Thyroid gland (tissue), 4 donors: ENCODE measurements around the gene REXO1. TPM values are rescaled to one million over a fixed set of nuclear protein-coding genes. Genes with fewer than 3 reads are reported as not detected.

Experiments
- DNase-seq, 2 donors: peaks; one replicate each; pipeline ENCODE4 v3.0.0-alpha.2; 2019
- H3K27ac ChIP-seq, 3 donors: fragments of 200-600 bp; sonication (generic); 1 replicate in 2 of 3; 2 replicates in 1 of 3; pipeline ENCODE4 v1.5.1; 2016 to 2019; ENCODE audit warnings: mild to moderate bottlenecking in 1 of 3, moderate library complexity in 1 of 3
- H3K27me3 ChIP-seq: fragments of 200-600 bp; sonication (generic); one replicate; pipeline ENCODE4 v1.5.1; 2019
- H3K36me3 ChIP-seq, 2 donors: fragments of 200-600 bp; sonication (generic); one replicate each; pipeline ENCODE4 v1.5.1; 2016 to 2019
- H3K4me1 ChIP-seq, 2 donors: fragments of 200-600 bp; sonication (generic); one replicate each; pipeline ENCODE4 v1.5.1; 2017 to 2019
- H3K4me3 ChIP-seq, 3 donors: fragments of 200-600 bp; sonication (generic); replicated peaks in 1 of 3; 1 replicate in 2 of 3; 2 replicates in 1 of 3; pipeline ENCODE4 v1.5.1; 2016; ENCODE audit warnings: mild to moderate bottlenecking in 1 of 3
- H3K9me3 ChIP-seq: fragments of 200-600 bp; sonication (generic); one replicate; pipeline ENCODE4 v1.5.1; 2017
- CTCF ChIP-seq, 6 experiments: fragments of 200-600 bp in 3 of 6; fragments of 450-650 bp in 3 of 6; sonication (generic) in 3 of 6; IDR thresholded peaks; one replicate each; pipeline ENCODE4 v1.5.1; 2016 to 2019; ENCODE audit warnings: antibody characterized with exemption in 6 of 6, mild to moderate bottlenecking in 2 of 6, inconsistent platforms in 1 of 6, moderate library complexity in 1 of 6
- POLR2A ChIP-seq, 2 donors: fragments of 450-650 bp; IDR thresholded peaks; one replicate each; pipeline ENCODE4 v1.6.1; 2017; ENCODE audit warnings: antibody characterized with exemption in 2 of 2, mild to moderate bottlenecking in 2 of 2, moderate library complexity in 1 of 2
- WGBS, 2 donors: methylation state at CpG; one replicate each; pipeline ENCODE4 v1.1.5; 2017; 5-methylcytosine and 5-hydroxymethylcytosine counted together
- intact Hi-C: fragments of 100-400 bp; cut with DNase I; formaldehyde crosslinking; loops from one replicate; pipeline ENCODE4 v1.15.1; 2023
- total RNA-seq, 4 donors: library from RNA; depleted of rRNA; stranded (reverse); fragments of >200 nt; gene quantifications; one replicate each; pipeline ENCODE4 v1.2.3, GENCODE V29; 2016

Gene REXO1
- total RNA-seq, 4 donors from 2014 or later, result 14.0 to 21.8 (median 17.2) TPM

DNA sequence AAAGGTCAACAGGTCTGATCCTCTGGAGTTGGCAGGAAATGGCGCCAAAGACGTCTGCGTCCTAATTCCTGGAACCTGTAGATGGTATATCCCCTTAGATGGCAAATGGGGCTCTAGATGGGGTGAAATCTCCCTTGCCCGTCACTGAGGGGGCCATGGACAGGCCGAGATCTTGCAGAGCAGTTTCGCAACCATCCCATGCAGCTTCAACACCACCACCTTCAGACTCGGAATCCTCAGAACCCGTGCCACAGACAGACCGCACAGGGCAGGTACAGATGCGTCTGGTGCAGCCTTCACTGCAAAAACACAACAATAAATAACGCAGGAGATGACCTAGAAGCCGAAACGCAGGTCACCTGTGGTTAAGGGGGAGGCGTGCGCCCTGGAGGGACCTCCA, 17.7 kb downstream of the REXO1 start:
- Histone ChIP-seq H3K4me3 (no peak overlapping the region), H3K27me3 (no peaks in the 10 kb centered on the region), H3K9me3 (no peaks in the 10 kb centered on the region), H3K36me3 (peaks cover 0 to 17% of the 10 kb centered on the region in 2 donors), H3K4me1 (peaks cover 0 to 10% of the 10 kb centered on the region in 2 donors), H3K27ac (no peak overlapping the region)
- intact Hi-C loops, result no loop called here
- WGBS, 2 donors, result 91 to 92% methylated on average over 15 of the region's 15 CpGs
- DNase-seq, result no peak
- TF ChIP-seq POLR2A (IDR thresholded peaks at IDR 0.05), result no peak
- TF ChIP-seq CTCF (IDR thresholded peaks at IDR 0.05), result no peak

GRCh38 chr19:1829958-1830357, 18.3 kb downstream of the REXO1 start:
- H3K4me3 ChIP-seq, result no peak overlapping the region
- 93% methylated on average over 11 of the region's 11 CpGs for WGBS, 2 donors
- DNase-seq, result no peak
- intact Hi-C loops, result no loop called here
- no peak overlapping the region for H3K27ac ChIP-seq
- H3K4me1 ChIP-seq, result peaks cover 0 to 10% of the 10 kb centered on the region in 2 donors
- no peaks in the 10 kb centered on the region for H3K9me3 ChIP-seq
- H3K36me3 ChIP-seq, result peaks cover 0 to 17% of the 10 kb centered on the region in 2 donors
- TF ChIP-seq CTCF (IDR thresholded peaks at IDR 0.05) (no peak), POLR2A (IDR thresholded peaks at IDR 0.05) (no peak)
- H3K27me3 ChIP-seq, result no peaks in the 10 kb centered on the region

DNA sequence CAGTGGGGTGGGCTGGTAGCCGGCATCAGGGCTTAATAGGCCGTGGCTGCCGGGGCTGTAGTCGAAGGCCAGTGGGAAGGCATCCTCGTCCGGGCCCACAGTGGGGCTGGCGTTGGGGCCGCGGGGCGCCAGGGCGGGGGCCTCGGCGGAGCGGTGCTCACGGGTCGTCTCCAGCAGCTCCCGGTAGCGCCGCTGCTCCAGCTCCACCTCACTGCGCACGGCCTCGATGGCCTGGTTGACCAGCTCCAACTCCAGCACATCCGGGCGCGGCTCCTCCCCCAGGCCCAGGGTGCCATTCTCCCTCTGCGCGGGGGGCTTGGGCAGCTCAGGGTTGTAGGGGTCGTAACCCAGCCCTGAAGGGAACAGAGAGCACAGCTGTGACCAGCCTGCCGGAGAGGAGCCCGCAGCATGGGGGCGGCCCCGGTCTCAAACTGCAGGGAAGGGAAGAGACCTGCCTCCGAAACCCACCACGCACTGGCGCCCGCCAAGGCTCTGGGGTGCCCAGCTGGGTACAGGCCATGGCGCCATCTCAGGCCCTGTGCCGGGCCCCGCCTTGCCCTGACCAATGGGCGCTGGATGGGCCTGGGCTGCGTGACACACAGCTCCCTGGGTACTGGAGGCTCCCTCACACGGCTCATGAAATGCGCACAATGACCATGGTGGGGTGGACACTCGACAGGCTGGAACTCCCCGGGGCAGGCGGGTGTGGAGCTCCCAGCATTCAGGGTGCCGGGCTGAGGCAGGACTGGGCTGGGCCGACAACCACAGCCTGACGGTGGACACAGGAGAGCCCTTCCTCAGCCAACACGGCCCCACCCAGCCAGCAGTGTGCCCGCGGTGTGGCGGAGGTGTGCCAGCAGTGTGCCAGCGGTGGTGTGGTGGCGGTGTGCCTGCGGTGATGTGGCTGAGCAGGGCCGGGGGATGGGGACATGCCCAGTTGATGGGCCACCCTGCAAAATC, 19.7 kb downstream of the REXO1 start:
- 93 to 96% methylated on average over 8 to 34 of the region's 57 CpGs for WGBS, 2 donors
- H3K9me3 ChIP-seq, result no peaks in the 10 kb centered on the region
- TF ChIP-seq POLR2A (IDR thresholded peaks at IDR 0.05), result no peak
- TF ChIP-seq CTCF (IDR thresholded peaks at IDR 0.05), result no peak
- peaks cover 0 to 10% of the 10 kb centered on the region in 2 donors for H3K4me1 ChIP-seq
- intact Hi-C loops, result no loop called here
- H3K27ac ChIP-seq, result no peak overlapping the region
- H3K4me3 ChIP-seq, result no peak overlapping the region
- H3K36me3 ChIP-seq, result peaks cover 3 to 25% of the 10 kb centered on the region in 2 donors
- no peaks in the 10 kb centered on the region for H3K27me3 ChIP-seq
- no peak for DNase-seq

DNA sequence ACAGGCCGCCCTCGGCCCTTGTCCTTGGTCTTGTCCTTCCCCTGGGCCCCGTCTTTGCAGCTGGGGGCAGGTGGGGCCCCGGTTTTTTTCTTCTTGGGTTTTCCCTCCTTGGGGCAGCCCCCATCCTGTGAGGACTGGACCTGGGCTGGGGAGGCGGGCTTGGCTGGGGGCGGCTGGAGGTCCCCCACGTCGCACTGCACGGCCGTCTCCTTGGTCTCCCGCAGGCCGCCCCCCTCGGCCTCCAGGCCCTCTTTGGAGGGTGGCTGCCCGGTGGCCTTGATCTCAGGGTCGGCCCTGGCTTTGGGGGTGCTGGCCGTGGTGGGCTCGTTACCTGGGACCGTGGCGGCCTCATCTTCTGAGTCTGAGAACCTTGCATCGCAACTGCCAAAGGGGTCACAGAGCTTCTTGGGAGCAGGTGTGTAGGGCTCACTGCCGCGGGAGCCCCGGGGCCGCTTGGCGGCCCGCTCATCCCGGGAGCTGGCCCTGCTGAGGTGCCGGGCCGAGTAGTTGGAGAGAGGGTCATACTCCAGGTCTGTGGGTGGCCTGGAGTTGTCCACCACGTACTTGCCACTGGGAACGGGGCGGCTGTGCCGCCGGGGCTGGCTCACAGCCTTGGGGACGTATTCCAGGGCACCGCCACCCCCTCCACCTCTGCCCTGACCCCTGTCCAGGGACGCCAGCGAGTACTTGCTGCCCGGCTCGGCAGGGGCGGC, 20.6 kb downstream of the REXO1 start:
- WGBS, 2 donors, result 94 to 95% methylated on average over 11 to 13 of the region's 41 CpGs
- H3K4me3 ChIP-seq, result no peak overlapping the region
- no peaks in the 10 kb centered on the region for H3K27me3 ChIP-seq
- intact Hi-C loops, result no loop called here
- no peaks in the 10 kb centered on the region for H3K9me3 ChIP-seq
- no peak for DNase-seq
- no peak for TF ChIP-seq CTCF (IDR thresholded peaks at IDR 0.05)
- no peak for TF ChIP-seq POLR2A (IDR thresholded peaks at IDR 0.05)
- no peak overlapping the region for H3K27ac ChIP-seq
- peaks cover 3 to 31% of the 10 kb centered on the region in 2 donors for H3K36me3 ChIP-seq
- peaks cover 0 to 10% of the 10 kb centered on the region in 2 donors for H3K4me1 ChIP-seq
